ENCODE data around the gene OR10A4.
"Not testable (repeated sequence)": the region's sequence is repeated elsewhere in the genome, so short reads cannot be mapped to it uniquely, and the experiment has no call there.

The OR10A4 gene

GRCh38 chr11:6875761-6876160, 664 bp upstream of the OR10A4 start:
- no peak for TF ChIP-seq POLR2A (IDR thresholded peaks at IDR 0.05; ENCODE audit: low read depth, low read length)
- peak; percentile 15 for FAIRE-seq
- no peak for DNase-seq (ENCODE audit: insufficient read length, low spot score)

DNA sequence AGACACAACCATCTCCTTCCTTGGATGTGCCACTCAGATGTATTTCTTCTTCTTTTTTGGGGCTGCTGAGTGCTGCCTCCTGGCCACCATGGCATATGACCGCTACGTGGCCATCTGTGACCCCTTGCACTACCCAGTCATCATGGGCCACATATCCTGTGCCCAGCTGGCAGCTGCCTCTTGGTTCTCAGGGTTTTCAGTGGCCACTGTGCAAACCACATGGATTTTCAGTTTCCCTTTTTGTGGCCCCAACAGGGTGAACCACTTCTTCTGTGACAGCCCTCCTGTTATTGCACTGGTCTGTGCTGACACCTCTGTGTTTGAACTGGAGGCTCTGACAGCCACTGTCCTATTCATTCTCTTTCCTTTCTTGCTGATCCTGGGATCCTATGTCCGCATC, 489 bp downstream of the OR10A4 start:
- DNase-seq (ENCODE audit: insufficient read length, low spot score) = no peak
- FAIRE-seq = no peak
- TF ChIP-seq POLR2A (IDR thresholded peaks at IDR 0.05; ENCODE audit: low read depth, low read length) = no peak

DNA sequence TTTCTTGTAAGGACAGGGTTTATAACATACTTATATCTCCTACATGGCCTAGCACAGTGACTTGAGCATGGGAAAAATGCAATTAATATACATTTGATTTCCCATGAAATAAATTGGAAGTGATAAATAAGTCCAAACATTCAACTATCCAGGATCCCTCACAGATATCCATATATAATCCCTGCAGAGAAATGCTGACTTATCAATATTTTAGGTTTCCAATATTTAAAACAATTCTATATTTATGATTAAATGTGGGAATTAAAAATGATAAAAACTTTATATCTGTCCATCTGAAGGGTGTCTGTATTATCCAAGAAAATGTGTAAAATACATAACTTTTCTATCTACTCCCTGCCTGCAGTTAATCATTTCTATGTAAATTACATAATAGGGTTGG, 6.3 kb downstream of the OR10A4 start:
- no peak for FAIRE-seq
- DNase-seq (ENCODE audit: insufficient read length, low spot score) = no peak
- TF ChIP-seq POLR2A (IDR thresholded peaks at IDR 0.05; ENCODE audit: low read depth, low read length) = no peak

- not testable (repeated sequence) for FAIRE-seq; DNase-seq (ENCODE audit: insufficient read length, low spot score)
Observed at GRCh38 chr11:6887711-6888110, 11.3 kb downstream of the OR10A4 start.

GRCh38 chr11:6888830-6889229, 12.4 kb downstream of the OR10A4 start:
- no peak for TF ChIP-seq POLR2A (IDR thresholded peaks at IDR 0.05; ENCODE audit: low read depth, low read length)
- FAIRE-seq (peak; percentile 6), DNase-seq (ENCODE audit: insufficient read length, low spot score) (no peak)

GRCh38 chr11:6889835-6890234, 13.4 kb downstream of the OR10A4 start:
- DNase-seq (ENCODE audit: insufficient read length, low spot score) (no peak), FAIRE-seq (no peak)
- no peak for TF ChIP-seq POLR2A (IDR thresholded peaks at IDR 0.05; ENCODE audit: low read depth, low read length)

DNA sequence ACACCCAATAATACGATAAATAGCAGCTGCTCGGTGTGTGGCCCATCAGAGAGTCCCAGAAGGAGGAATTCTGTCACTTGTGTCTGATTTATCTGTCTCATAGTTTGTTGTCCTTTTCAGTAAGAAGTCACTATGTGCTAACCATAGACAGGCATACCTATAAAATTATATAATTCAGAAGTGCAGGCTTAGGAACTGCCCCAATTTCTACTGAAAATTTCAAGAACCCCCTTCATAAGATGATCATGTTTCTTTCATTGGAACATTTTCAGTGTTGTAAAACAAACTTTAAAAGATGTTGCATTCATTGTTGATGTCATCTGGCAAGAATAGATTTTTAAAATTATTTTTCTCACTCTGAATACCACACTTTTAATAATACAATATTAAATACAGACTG, 16.0 kb downstream of the OR10A4 start, which contains the start of gene OR2D2:
OR2D2 (minus strand) TSS at position 101 of the 400 bp plus-strand sequence; CDS start at position 101, 0 bp downstream.
- no peak for FAIRE-seq
- DNase-seq (ENCODE audit: insufficient read length, low spot score) = no peak
- TF ChIP-seq POLR2A (IDR thresholded peaks at IDR 0.05; ENCODE audit: low read depth, low read length) = no peak

- no peak for FAIRE-seq
Observed at GRCh38 chr11:6894097-6894496, 17.7 kb downstream of the OR10A4 start.

DNA sequence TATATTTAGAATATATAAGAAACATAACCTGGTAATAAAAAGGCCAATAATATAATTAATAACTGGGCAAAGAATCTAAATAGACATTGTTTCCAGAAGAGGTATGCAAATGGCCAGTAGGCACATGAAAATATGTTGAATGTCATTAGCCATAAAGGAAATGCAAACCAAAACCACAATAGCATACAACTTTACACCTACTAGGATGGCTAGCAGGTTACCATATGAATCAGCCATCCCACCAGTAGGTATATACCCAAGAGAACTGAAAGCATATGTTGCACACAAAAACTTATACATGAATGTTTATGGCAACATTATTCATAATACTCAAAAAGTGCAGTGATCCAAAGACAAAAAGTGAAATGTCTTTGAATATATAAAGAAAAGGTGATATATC, 18.6 kb downstream of the OR10A4 start:
- DNase-seq (ENCODE audit: insufficient read length, low spot score) (no peak), FAIRE-seq (no peak)
- TF ChIP-seq POLR2A (IDR thresholded peaks at IDR 0.05; ENCODE audit: low read depth, low read length) = no peak

More at GRCh38 chr11:6894097-6894496, 17.7 kb downstream of the OR10A4 start:
- no peak for TF ChIP-seq POLR2A (IDR thresholded peaks at IDR 0.05; ENCODE audit: low read depth, low read length)
- no peak for DNase-seq (ENCODE audit: insufficient read length, low spot score)

GRCh38 chr11:6898911-6899310, 22.5 kb downstream of the OR10A4 start:
- DNase-seq (ENCODE audit: insufficient read length, low spot score) (no peak), FAIRE-seq (no peak)
- no peak for TF ChIP-seq POLR2A (IDR thresholded peaks at IDR 0.05; ENCODE audit: low read depth, low read length)

DNA sequence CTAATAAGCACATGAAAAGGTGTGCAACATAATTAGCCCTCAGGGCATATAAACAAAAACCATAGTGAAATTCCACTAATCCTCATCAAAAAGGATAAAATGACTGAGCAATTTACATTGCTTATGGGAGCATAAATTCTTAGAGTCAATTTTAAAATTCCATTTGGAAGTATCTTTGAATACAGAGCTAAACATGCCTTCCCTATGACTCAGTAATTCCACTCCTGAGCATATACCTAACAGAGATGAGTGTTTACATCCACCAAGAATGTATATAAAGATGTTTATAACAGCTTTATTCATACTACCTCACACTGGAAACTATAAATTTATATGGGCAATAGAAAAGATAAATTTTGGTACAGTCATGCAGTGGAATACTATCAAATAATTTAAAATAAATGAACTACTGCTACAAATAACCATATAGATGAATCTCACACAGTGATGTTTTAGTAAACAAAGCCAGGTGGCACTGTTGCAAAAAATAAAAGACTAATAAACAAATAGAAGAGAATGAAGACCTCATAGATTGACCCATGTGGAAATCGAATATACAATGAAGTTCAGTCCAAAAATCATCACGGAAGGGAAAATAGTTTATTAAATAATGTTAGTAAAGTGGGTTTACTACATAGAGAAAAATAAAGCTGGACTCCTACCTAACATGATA, 24.0 kb downstream of the OR10A4 start:
- no peak for TF ChIP-seq POLR2A (IDR thresholded peaks at IDR 0.05; ENCODE audit: low read depth, low read length)
- no peak for FAIRE-seq
- DNase-seq (ENCODE audit: insufficient read length, low spot score) = no peak

DNA sequence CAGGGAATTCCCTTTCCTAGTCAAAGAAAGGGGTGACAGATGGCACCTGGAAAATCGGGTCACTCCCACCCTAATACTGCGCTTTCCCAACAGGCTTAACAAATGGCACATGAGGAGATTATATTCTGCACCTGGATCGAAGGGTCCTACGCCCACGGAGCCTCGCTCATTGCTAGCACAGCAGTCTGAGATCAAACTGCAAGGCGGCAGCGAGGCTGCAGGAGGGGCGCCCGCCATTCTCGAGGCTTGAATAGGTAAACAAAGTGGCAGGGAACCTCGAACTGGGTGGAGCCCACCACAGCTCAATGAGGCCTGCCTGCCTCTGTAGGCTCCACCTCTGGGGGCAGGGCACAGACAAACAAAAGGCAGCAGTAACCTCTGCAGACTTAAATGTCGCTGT, 28.4 kb downstream of the OR10A4 start:
- not testable (repeated sequence) for FAIRE-seq; DNase-seq (ENCODE audit: insufficient read length, low spot score)

GRCh38 chr11:6911378-6911777, 35.0 kb downstream of the OR10A4 start:
- no peak for TF ChIP-seq POLR2A (IDR thresholded peaks at IDR 0.05; ENCODE audit: low read depth, low read length)
- FAIRE-seq = no peak
- DNase-seq (ENCODE audit: insufficient read length, low spot score) = no peak

GRCh38 chr11:6911948-6912347, 35.5 kb downstream of the OR10A4 start:
- FAIRE-seq = no peak
- no peak for DNase-seq (ENCODE audit: insufficient read length, low spot score)
- no peak for TF ChIP-seq POLR2A (IDR thresholded peaks at IDR 0.05; ENCODE audit: low read depth, low read length)

DNA sequence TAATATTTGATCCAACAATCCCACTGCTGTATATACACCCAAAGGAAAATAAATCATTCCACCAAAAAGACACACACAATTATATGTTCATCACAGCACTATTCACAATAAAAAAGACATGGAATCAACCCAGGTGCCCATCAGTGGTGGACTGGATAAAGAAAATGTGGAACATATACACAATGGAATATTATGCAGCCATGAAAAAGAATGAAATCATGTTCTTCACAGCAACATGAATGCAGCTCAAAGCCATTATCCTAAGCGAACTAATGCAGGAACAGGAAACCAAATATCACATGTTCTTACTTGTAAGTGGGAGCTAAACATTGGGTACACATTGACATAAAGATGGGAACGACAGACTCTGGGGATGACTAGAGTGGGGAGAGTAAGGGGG, 43.3 kb downstream of the OR10A4 start:
- DNase-seq (ENCODE audit: insufficient read length, low spot score) = no peak
- peak; percentile 43 for FAIRE-seq
- TF ChIP-seq POLR2A (IDR thresholded peaks at IDR 0.05; ENCODE audit: low read depth, low read length) = no peak

DNA sequence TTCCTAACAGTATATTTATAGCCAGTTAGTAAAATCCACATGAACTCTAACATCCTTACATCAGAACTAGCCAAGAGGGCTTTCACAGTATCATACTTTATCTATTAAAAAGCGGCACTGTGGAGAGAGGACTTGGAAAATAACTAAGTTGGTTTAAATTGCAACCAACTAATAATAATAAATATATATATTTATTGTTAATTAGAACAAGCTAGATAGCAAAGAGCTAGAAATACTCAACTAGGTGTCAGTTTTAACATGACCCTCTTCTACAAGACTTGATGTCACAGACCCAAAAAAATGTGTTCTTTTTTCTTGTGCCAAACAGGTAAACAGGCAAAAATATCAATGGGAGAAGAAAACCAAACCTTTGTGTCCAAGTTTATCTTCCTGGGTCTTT, 44.3 kb downstream of the OR10A4 start, which contains the start of gene OR2D3:
OR2D3 (plus strand) TSS at position 301 of the 400 bp plus-strand sequence; CDS start at position 301, 0 bp downstream.
- DNase-seq (ENCODE audit: insufficient read length, low spot score) = no peak
- FAIRE-seq = no peak
- no peak for TF ChIP-seq POLR2A (IDR thresholded peaks at IDR 0.05; ENCODE audit: low read depth, low read length)

Data from H54 (cell line).